GM12872 (cell line): Measurements from ENCODE around the gene XYLT2.

ENCODE experiments used
- CTCF ChIP-seq: IDR thresholded peaks from 3 replicates; pipeline ENCODE4 v1.5.1; 2011; ENCODE audit warnings: low read depth, mild to moderate bottlenecking, low read length, moderate library complexity; ENCODE audit not compliant: insufficient read depth

XYLT2 gene

GRCh38 chr17:50359998-50360461 lies 14.1 kb downstream of the XYLT2 start:
- no peak for TF ChIP-seq CTCF

GRCh38 chr17:50360486-50361115 lies 14.7 kb downstream of the XYLT2 start:
- no peak for TF ChIP-seq CTCF

GRCh38 chr17:50361561-50362480 lies 15.9 kb downstream of the XYLT2 start:
- peak; percentile 86 for TF ChIP-seq CTCF

- no peak for TF ChIP-seq CTCF
Measured at GRCh38 chr17:50362661-50363060, 16.7 kb downstream of the XYLT2 start.

- no peak for TF ChIP-seq CTCF
Measured at GRCh38 chr17:50363217-50364060, 17.5 kb downstream of the XYLT2 start.

GRCh38 chr17:50364061-50364458 lies 18.1 kb downstream of the XYLT2 start:
- TF ChIP-seq CTCF, result no peak

GRCh38 chr17:50364715-50365114 lies 18.8 kb downstream of the XYLT2 start:
- TF ChIP-seq CTCF, result no peak
